GM18909 (cell line): ENCODE data around the gene OR2W3.
A peak's percentile ranks its signal among the peaks of the same experiment; 100 is the strongest.

Experiments
- ATAC-seq: cut with Tn5 transposase; IDR thresholded peaks from one replicate; pipeline ENCODE4 v1.9.1; 2021; ENCODE audit warnings: mild to moderate bottlenecking; ENCODE audit not compliant: unreplicated experiment, poor library complexity

Gene OR2W3

GRCh38 chr1:247914941-247915662, 19.7 kb downstream of the OR2W3 start:
- no peak for ATAC-seq

GRCh38 chr1:247919952-247920351, 24.6 kb downstream of the OR2W3 start, which contains the start of gene OR2T8:
OR2T8 (plus strand) TSS chr1:247920252; CDS start chr1:247921018, 766 bp downstream.
- no peak for ATAC-seq

- ATAC-seq: no peak
Observed at GRCh38 chr1:247923941-247924340, 28.6 kb downstream of the OR2W3 start.

DNA sequence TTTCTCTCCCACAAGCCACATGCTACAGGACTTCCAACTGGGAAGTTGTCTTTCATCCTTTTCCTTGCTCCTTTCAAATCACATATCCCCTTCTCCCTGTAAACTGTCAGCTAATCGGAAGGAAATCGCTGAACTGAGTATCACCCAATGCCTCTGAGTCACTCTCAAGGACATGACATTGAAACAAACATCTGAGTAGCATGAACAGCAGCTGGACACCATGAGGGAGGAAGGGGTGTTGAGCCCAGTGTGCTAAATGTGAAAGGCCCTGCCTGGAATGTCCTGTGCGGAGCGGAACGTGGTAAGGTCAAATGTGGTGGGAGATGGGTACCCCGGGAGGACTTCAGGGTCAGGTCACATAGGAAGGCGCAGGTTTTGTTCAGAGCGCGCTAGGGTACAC, 29.5 kb downstream of the OR2W3 start, which contains the start of gene OR2AJ1:
TSS of gene OR2AJ1 (plus strand) at position 22 of the 400 bp plus-strand sequence. CDS start 8,880 bp downstream, outside the sequence.
- ATAC-seq: no peak

DNA sequence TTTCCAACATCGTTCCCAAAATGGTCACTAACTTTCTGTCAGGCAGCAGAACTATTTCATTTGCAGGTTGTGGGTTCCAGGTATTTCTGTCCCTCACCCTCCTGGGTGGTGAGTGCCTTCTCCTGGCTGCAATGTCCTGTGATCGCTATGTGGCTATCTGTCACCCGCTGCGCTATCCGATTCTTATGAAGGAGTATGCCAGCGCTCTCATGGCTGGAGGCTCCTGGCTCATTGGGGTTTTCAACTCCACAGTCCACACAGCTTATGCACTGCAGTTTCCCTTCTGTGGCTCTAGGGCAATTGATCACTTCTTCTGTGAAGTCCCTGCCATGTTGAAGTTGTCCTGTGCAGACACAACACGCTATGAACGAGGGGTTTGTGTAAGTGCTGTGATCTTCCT, 38.6 kb downstream of the OR2W3 start:
- no peak for ATAC-seq

GRCh38 chr1:247935781-247936180, 40.4 kb downstream of the OR2W3 start:
- ATAC-seq: no peak

GRCh38 chr1:247936415-247936814, 41.0 kb downstream of the OR2W3 start:
- ATAC-seq: no peak

GRCh38 chr1:247936965-247937734, 41.8 kb downstream of the OR2W3 start:
- peak; percentile 100 for ATAC-seq

DNA sequence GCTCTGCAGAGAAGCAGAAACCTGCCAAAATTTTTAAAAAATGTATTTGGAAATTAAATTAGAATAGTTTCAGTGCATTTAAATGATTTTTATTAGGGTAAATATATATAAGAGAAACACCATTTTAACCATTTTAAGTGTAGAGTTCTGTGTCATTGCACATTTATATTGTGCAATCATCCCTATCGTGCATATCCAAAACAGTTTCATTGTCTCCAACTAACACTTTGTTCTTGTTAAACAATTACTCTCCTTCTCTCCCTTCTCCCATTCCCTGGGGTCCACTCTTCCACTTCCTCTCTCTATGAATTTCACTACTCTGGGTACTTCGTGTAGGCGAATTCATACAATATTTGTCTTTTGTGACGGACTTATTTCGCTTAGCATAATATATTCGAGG, 47.2 kb downstream of the OR2W3 start:
- ATAC-seq: no peak
